NCI-H526 (cell line): ENCODE measurements around the gene KCNK1.

ENCODE experiments used
- DNase-seq, 2 experiments: peaks; one replicate each; lab custom pipeline; 2025; lab: John Stamatoyannopoulos, UW

KCNK1 gene

DNA sequence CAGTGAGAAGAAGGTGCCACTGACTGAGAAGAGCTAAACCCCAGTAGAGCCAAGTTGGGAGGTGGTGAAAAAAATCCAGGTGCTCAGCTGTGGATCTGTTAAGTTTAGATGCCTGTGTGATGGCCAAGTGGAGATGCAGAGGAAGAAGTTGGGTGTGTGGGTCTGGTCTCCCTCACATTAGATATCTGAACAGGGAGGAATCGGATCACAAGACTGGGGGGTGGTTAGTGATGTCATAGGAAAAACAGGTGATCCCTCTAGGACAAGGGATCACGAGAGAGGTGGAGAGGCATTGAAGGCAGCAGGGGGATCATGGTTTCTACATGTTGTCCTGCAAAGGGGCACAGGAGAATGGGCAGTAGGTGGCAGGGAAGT is 22.6 kb downstream of the KCNK1 start:
- DNase-seq = no peak

DNA sequence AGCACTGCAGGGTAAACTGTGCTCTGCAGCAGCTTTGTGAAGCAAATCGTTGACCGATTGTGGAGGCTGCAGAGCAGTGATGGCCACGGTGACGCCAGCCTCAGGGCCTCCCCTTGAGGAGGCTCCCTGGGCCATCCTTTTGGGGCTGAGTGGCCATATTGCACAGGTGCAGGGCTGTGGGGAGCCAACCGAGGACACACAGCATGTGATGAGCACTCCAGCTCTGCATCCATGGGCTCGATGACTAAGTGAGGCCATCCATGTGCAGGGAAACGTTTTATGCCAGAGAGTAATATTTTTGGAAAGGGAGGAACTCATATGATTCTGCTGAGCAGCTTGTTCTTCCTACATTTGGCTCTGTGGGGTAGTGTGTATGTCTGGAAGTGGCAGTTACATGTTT is 24.6 kb downstream of the KCNK1 start:
- DNase-seq = no peak

DNA sequence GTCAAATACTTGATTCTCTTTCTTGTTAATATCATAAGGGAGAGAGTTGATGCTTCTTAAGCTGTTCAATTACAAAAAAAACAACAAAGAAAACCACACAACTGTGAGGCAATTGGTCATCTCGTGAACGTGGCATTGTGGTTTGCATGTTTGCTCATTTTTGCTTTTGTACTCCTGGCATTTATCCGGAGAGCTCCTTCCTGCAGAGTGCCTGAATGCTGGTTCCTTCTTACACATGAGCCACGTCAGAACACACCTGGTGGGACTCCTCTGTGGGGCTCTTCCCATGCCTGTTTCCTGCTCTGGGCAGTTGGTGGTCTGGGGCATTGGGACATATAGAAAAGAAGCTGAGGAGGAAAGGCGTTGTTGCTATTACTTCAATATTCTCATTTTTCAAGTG is 25.7 kb downstream of the KCNK1 start:
- no peak for DNase-seq

DNA sequence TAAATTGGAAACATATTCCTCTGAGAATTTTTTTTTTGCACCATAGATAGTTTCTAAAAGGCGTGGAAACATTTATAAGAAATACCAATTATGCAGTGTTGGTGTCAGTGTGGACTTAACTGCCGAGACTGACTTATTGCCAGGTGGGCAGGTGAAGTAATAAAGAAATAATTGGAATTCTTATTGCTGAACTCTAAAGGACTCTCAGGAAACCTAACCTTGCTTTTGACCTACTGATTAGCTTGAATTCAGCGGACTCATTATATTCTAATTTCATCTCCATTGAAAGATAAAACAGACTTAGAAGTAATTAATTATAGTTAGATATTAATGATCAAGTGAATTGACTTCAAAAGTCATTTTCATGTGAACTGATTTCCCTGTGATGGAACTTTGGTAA is 26.3 kb downstream of the KCNK1 start:
- DNase-seq = no peak

DNA sequence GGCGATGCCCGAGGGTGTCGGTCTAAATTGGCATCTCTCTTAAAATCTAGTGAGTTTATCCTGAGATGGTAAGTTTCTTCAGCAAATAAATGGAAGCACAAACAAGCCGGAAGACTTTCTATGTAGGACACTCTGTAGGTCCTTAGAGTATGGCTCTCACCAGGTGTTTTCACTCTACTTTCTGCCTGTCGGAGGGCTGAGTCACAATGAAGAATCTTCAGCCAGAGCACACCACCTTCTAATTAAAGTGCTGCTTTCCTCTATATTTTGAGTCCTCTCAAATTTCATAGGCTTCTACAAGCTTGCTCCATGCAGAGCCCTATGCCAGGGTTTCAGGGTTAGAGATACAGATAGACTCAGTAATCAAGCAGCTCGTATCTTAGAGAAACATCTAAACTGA is 27.1 kb downstream of the KCNK1 start:
- DNase-seq = no peak

DNA sequence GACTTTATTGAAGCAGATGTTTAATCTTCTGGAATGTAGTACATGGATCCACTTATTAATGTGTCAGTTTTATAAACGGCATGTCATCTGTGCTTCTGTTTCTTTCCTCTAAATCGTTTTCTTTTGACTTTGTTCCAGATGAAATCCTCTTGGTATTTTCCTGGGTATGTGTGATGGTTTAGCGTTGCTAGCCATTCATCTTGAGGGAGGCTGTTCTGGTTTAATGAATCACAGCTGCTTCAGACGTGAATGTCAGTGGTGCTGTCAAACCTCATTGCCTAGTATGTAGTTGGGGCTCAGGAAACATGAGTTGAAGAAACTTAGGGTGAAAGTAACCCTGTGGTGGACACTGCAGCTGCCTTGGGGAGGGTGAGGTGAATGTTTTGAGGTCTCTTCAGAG is 33.2 kb downstream of the KCNK1 start:
- DNase-seq = no peak

DNA sequence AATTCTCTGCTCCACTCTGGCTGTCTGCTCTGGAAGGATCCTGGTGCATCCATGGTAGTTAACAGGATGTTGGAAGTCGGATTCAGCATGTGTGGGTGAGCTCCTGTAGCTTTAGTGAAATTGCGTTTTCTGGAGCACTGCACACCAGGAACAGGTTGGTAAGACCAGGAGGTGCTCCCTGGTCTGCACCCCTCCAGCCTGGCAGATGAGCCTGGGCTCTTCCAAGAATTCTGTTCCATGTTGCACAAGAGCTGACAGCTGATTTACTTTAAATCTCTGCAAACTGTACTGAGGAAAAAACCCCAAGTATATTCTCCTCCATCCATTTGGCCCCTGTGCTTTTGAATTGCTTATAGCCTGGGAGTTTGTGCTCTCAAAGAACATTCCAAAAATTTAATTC is 33.7 kb downstream of the KCNK1 start:
- DNase-seq = no peak

DNA sequence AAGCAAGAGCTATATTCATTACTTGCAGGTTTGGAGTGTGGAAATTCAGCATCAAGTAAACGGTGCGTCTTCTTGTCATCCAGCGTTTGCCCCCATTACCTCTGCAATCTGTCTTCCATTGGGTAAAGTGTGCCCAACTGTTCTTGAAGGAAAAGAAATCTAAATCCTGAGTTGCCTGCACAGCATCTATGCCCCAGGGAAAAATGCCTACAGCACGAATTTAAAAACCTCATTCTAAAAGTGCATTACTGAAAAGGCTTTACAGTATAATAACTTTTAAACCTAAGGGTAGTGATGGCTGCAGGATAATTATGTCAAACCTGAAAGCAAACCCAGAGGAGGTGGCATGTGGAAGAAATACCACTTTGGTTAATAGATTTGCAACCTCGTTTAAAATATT is 37.2 kb downstream of the KCNK1 start:
- no peak for DNase-seq

DNA sequence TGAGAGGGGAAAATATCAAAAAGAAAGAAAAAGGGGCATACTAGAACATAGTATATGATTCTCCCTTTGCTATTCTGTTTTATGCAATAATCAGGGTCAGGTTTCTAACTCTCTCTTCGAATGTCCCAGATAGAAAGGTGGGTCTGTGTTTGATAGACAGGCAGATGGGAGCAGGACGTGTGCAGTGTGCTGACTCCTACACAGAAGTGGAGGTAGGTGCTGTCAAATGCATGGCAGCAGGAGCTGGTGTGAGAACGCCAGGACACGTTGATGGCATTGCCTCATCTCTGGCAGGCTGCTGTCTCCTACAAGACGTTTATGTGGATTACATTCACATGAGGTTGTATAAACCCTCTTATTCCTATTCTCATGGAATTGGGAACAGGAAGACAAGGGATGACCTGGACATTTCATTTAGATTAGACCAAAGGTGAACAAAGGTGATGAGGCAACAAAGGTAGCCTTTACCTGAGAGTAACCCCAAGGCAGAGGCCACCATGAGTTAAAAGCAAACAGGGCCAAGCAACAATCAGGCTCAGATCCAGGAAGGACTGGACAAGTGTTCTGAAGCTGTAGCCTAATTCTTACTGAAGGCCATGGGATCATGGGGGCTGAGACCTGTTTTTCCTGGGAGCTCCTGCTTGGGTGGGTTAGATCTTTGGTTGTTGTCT is 37.8 kb downstream of the KCNK1 start:
- DNase-seq = no peak

DNA sequence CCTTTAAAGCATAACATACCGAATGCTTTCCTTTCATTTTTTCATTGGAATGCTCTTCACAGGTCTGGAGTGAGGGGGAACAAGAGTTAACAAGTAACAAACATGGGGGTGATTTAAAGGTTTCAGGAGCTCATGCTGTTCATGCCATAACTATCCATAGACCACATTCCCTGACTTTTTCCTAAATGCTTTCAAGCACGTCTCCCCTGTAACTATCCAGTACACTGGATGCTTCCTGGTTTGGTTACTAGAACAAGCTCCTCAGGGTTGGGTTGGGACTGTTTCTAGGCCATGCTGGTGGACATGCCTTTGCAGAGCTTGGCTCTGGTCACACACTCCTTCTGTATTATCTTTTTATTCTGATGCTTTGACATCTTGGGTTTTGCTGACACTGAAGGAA is 38.6 kb downstream of the KCNK1 start:
- no peak for DNase-seq

DNA sequence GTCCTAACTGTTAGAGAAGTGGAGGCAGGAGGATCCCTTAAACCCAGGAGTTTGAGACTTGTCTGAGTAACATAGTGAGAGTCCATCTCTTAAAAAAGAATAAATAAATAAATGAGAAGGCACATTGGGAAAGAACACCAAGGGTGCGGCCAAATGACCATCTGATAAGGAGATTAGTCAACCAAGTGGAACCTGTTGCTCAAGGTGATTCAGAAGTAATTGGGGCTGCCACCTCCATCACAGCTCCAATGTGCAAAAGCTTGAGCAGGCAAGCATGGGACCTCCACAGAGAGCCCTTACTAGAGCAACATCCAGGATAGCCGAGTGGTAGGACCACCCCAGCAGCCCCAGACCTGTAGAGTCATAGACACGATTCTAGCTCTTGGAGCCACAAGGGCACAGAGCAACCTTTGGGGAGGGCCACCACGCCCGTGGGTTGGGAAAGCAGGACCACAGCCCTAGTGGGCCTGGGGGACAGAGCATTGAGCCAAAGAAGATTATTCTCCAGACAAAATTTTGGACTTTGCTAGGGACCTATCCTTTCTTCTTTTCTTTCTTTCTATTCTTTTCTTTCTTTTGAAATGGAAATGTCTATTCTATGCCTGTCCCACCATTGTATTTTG is 40.9 kb downstream of the KCNK1 start:
- no peak for DNase-seq

DNA sequence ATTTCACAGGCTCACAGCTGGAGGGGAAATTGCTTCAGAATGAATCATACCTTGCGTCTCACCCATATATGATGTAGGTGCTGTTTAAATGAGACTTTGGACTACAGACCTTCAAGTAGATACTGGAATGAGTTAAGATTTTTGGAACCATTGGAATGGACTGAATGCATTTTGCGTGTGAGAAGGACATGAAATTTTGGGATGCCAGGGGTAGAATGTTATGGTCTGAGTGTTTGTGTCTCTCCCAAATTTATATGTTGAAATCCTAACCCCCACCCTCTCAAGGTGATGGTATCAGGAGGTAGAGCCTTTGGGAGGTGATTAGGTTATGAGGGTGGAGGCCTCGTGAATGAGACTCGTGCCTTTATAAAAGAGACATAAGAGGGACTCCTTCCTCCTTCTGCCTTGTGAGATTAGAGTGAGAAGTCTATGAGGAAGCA is 41.4 kb downstream of the KCNK1 start:
- DNase-seq = no peak

DNA sequence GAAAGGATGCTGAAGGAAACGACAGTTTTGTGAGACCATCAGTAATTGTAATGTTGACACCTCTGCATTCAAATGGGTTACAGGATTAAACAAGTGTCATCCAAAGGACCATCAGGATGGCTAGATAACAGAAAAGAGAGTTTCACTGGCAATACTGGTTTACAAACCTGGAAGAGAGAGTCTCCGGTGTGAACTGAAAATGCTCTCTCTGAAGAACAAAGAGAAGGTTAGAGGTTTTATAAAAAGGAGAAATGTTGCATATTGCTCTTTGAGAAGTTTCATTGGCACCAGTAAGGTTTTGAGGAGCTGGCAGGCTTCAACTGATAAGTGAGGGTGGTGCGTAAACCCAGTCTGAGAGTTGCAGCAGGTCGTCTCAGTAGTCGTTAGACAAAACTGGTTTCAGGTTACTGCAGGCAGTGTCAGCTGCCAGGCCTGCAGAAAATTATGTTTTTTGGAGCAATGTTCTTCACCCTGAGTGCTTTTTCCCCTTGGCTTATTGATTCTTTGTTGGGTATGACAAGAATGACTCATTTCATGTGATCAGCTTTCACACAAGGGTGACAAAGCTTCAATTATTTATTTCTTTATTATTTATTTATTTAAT is 42.2 kb downstream of the KCNK1 start:
- DNase-seq = no peak

DNA sequence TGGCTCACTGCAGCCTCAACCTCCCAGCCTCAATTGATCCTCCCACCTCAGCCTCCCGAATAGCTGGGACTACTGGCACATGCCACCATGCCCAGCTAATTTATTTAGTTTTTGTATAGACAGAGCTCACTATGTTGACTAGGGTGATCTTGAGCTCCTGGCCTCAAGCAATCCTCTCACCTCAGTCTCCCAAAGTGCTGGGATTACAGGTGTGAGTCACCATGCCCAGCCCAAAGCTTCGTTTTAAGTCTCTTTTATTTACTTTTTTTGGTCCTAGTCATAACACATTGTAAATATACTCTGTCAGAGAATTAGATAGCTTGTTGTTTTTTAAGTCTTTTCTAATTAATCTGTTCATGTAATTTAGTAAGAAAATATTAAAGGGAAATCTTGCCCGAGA is 42.8 kb downstream of the KCNK1 start:
- no peak for DNase-seq

DNA sequence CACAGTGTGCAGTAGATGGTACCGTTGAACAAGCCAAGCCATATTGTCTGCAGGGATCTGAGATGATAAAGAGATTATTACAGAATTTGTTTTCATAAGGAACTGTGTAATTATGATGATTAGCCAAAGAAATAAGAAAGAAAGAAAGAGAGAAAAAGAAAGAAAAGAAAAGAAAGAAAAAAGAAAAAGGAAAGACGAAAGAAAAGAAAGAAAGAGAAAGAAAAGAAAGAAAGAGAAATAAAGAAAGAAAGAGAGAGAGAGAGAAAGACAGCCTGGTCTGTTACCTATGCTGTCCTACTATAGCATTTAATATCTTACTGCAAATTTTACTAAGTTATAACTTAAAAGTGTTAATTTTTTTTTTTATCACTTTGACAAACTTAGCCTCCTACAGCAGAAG is 43.6 kb downstream of the KCNK1 start:
- no peak for DNase-seq

DNA sequence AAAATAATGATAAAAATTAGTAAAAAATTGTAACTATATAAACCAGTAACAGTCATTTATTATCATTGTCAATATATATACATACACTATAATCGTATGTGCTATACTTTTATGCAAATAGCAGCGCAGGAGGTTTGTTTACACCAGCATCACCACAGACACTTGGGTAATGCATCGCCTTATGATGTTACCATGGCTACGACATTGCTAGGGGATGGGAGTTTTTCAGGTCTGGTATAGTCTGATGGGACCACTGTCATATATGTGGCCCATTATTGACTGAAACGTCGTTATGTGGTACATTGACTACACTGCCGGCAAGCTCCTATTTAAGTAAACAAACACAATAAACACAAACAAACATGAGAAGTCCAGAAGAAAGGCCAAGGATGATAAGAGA is 45.6 kb downstream of the KCNK1 start:
- no peak for DNase-seq

DNA sequence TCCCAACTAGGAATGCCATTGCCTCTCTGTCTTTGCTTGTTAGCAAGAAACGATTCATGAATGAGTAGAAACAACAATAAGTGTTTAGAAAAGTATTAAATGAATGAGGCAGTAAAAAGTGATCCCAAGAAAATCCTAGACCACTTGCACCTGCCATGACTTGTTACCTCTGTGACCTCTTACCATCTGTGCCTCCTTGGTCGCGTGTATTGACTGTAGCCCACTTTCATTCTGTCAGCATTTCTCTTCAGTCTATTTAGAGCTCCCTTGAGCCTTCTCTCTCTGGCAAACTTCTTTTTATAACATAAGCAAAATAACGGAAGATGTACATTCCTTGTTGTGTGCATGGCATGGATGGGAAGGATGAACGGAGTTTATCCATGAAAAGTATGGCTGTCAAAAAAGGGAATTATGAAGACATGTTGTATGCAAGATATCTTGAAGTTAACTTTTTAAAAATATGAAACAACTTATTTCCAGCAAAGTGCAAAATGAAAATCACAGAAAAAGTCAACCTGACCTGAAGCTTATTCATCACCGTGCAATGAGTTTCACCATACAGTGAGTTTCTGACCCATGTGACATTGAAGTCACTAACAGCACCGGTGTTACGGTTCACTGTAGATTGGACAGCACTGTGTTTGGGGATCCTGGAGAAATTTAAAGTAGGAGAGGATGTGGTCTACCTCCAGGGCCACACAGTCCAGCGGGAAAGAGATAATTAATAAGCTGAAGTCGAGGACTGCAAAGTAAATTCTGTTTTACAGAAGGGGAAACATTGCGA is 47.7 kb downstream of the KCNK1 start:
- no peak for DNase-seq

DNA sequence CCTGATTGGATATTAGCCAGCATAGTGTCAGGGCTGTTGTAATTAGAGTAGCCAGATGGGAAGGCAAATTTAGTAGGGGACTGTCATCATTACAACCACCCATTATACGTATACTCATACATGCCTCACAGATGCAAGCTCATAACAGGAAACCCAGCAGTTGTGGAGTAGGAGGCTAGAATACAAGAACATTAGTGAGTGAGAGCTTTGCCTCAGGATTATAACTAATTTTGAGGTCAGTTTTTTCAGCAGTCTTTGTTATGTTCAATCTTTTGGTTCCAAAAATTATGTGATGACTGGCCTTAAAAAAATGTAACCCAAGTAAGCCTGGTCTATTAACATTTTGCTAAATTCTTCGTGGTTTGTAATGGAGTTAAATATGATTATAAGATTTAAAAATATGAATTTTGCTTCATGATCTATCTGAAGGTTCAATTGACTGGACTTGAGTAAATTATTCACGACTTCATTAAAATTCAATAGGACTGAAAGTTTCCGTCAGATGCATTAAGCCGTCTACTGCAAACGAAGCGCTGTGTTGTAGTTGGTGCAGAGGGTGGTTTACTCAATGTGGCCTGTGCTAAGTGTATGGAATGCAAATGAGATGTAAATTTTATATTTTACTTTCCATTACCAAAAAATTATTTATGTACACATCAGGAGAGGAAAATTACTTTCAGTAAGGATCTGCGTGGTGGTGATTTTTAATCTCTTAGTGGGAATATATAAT is 48.8 kb downstream of the KCNK1 start:
- DNase-seq = no peak

DNA sequence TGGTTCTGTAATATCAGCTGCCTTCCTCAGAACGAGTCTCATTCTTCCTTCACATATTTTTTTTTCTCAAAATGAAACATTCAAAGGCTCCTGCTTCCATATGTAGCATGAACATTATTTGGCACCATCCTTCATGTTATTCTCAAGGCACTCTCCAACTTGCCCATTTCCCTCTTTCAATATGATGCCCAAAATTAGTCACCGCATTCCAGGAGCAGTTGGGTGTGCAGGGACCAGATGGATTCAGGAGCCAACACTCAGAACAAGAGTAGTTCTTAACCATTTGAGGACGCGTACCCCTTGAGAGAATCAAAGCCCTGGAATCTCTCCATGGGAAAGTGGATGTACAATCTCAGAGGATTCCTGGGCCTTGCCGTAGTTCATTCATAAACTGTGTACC is 50.3 kb downstream of the KCNK1 start:
- DNase-seq = no peak

DNA sequence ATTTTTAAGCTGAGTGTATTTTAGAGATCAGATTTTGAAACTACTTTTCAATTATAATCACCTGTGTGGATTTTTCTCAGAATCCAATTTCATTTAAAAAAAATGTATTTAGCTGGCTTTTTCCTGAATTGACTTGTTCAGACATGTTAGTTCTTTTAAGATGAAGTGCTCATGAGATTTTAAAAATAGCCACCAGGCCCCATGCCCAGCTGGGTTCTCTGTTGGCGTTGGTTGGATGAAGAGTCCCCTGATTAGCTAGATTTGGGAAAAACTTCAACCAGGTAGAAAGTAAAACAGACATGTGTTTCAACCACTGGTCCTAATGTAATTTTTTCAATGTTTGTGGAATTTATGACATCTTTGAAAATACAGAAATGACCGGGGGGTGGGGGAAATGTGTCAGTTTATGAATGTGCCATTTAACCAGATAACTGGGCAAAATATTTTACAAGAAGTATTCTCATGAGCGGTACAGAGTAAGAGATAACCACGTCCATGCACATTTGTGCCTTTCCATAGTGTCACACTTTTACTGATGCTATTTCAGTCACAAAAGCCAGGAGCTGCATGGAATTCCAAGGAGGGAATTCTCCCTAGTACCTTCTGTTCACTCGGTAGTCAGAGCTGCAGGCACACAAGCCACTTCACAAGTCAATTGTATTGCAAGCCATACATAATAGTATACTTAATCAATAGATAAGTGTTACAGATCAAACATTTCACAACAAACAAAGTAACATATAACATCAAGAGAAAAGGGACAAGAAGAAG is 51.1 kb downstream of the KCNK1 start:
- no peak for DNase-seq

DNA sequence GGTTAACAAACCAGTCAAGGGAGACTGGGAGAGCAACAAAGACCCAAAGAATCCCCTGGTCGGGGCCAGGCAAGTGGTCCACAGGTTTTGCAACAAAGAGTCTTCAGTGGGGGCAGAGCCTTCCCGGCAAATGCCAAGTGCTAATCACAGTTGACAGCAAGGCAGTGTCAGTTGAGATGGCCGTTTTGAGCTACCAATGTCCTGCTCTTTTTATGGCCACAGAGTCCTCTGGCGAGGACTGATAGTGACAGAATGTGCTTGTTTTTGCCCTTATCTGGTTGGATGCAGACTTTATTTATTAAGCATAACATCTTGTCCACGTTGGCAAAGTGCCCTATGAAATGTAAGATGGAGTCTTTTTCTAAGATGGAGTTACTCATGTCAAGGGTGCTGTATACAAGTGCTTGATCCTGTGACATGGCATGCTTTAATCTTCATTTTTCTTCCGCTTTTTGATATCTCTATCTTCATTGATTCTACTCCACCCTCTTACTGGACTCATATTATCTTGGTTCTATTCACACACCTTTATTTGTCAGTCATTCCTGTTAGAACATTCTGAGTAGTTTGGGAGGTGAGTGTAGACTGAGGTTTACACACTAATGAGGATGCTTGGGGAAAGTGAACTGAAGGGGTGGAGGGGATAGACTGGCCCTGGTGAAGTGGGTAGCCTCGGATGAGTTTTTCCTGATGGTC is 51.8 kb downstream of the KCNK1 start:
- no peak for DNase-seq
